ENCODE results near the gene FYTTD1. TPM values are rescaled to one million over a fixed set of nuclear protein-coding genes. Genes with fewer than 3 reads are reported as not detected.
A peak's percentile ranks its signal among the peaks of the same experiment; 100 is the strongest.

The FYTTD1 gene
- polyA plus RNA-seq, 6 donors from 2014 or later: 64.2 to 78.5 (median 68.8) TPM

- peaks cover 14 to 23% (median 21%) of the 10 kb centered on the region in 3 donors for H3K4me1 Mint-ChIP-seq
- H3K27ac Mint-ChIP-seq: peak overlapping the region in 3 of 6 donors; percentile 12 to 89 (median 83)
- ATAC-seq (ENCODE audit: low read depth in 2 of 2) (no peak), DNase-seq (no peak)
- no peaks in the 10 kb centered on the region for H3K36me3 Mint-ChIP-seq
- H3K4me3 Mint-ChIP-seq: peak overlapping the region in 2 of 8 donors; percentile 39 to 75
- H3K9me3 Mint-ChIP-seq: no peaks in the 10 kb centered on the region
- H3K27me3 Mint-ChIP-seq: no peaks in the 10 kb centered on the region
These were observed 2.9 kb upstream of the FYTTD1 start for GRCh38 chr3:197746801-197747237.

- Mint-ChIP-seq H3K27me3 (no peaks in the 10 kb centered on the region), H3K27ac (peak overlapping the region; percentile 83 to 100 (median 96)), H3K36me3 (no peaks in the 10 kb centered on the region), H3K4me1 (peaks cover 21 to 30% (median 30%) of the 10 kb centered on the region in 3 donors), H3K4me3 (peak overlapping the region; percentile 90 to 98 (median 96)), H3K9me3 (no peaks in the 10 kb centered on the region)
- no peak for DNase-seq
- ATAC-seq (ENCODE audit: low read depth in 2 of 2): no peak
These were observed 927 bp upstream of the FYTTD1 start for GRCh38 chr3:197748597-197749314.

- H3K27ac Mint-ChIP-seq: peak overlapping the region; percentile 83 to 100 (median 96)
- ATAC-seq (ENCODE audit: low read depth in 2 of 2) (peak; percentile 56 to 57), DNase-seq (no peak)
- no peaks in the 10 kb centered on the region for H3K9me3 Mint-ChIP-seq
- peaks cover 25 to 33% (median 30%) of the 10 kb centered on the region in 3 donors for H3K4me1 Mint-ChIP-seq
- no peaks in the 10 kb centered on the region for H3K36me3 Mint-ChIP-seq
- no peaks in the 10 kb centered on the region for H3K27me3 Mint-ChIP-seq
- H3K4me3 Mint-ChIP-seq: peak overlapping the region; percentile 90 to 98 (median 96)
These were observed 425 bp upstream of the FYTTD1 start for GRCh38 chr3:197749315-197749600.

GRCh38 chr3:197750396-197750831 is 731 bp downstream of the FYTTD1 start:
- DNase-seq: peak; percentile 52
- peak; percentile 43 to 48 for ATAC-seq (ENCODE audit: low read depth in 2 of 2)
- no peaks in the 10 kb centered on the region for H3K27me3 Mint-ChIP-seq
- peaks cover 29 to 37% (median 35%) of the 10 kb centered on the region in 3 donors for H3K4me1 Mint-ChIP-seq
- H3K4me3 Mint-ChIP-seq: peak overlapping the region; percentile 90 to 98 (median 97)
- H3K36me3 Mint-ChIP-seq: no peaks in the 10 kb centered on the region
- H3K9me3 Mint-ChIP-seq: no peaks in the 10 kb centered on the region
- peak overlapping the region; percentile 90 to 98 (median 96) for H3K27ac Mint-ChIP-seq

GRCh38 chr3:197750858-197751737 is 1.4 kb downstream of the FYTTD1 start:
- H3K4me3 Mint-ChIP-seq: peak overlapping the region; percentile 90 to 98 (median 97)
- H3K27ac Mint-ChIP-seq: peak overlapping the region; percentile 90 to 98 (median 96)
- no peaks in the 10 kb centered on the region for H3K9me3 Mint-ChIP-seq
- H3K4me1 Mint-ChIP-seq: peaks cover 35 to 37% (median 35%) of the 10 kb centered on the region in 3 donors
- ATAC-seq (ENCODE audit: low read depth in 2 of 2) (no peak), DNase-seq (peak; percentile 11)
- H3K36me3 Mint-ChIP-seq: no peaks in the 10 kb centered on the region
- H3K27me3 Mint-ChIP-seq: no peaks in the 10 kb centered on the region

GRCh38 chr3:197752107-197752506 is 2.4 kb downstream of the FYTTD1 start:
- Mint-ChIP-seq H3K9me3 (no peaks in the 10 kb centered on the region), H3K4me1 (peaks cover 34 to 38% (median 35%) of the 10 kb centered on the region in 3 donors), H3K36me3 (no peaks in the 10 kb centered on the region), H3K4me3 (peak overlapping the region; percentile 32 to 95 (median 76)), H3K27ac (peak overlapping the region in 3 of 6 donors; percentile 59 to 95 (median 80)), H3K27me3 (no peaks in the 10 kb centered on the region)
- ATAC-seq (ENCODE audit: low read depth in 2 of 2): no peak
- no peak for DNase-seq

- H3K27ac Mint-ChIP-seq: no peak overlapping the region
- ATAC-seq (ENCODE audit: low read depth in 2 of 2) (no peak), DNase-seq (no peak)
- no peaks in the 10 kb centered on the region for H3K27me3 Mint-ChIP-seq
- peaks cover 34 to 38% (median 35%) of the 10 kb centered on the region in 3 donors for H3K4me1 Mint-ChIP-seq
- no peaks in the 10 kb centered on the region for H3K36me3 Mint-ChIP-seq
- no peaks in the 10 kb centered on the region for H3K9me3 Mint-ChIP-seq
- H3K4me3 Mint-ChIP-seq: peak overlapping the region in 3 of 8 donors; percentile 12 to 77 (median 15)
These were observed 3.6 kb downstream of the FYTTD1 start for GRCh38 chr3:197753263-197753662.

GRCh38 chr3:197756704-197757103 is 7.0 kb downstream of the FYTTD1 start:
- ATAC-seq (ENCODE audit: low read depth in 2 of 2) (no peak), DNase-seq (no peak)
- H3K4me3 Mint-ChIP-seq: no peak overlapping the region
- peaks cover 15 to 23% (median 15%) of the 10 kb centered on the region in 3 donors for H3K4me1 Mint-ChIP-seq
- H3K9me3 Mint-ChIP-seq: no peaks in the 10 kb centered on the region
- no peak overlapping the region for H3K27ac Mint-ChIP-seq
- H3K27me3 Mint-ChIP-seq: no peaks in the 10 kb centered on the region
- H3K36me3 Mint-ChIP-seq: no peaks in the 10 kb centered on the region

GRCh38 chr3:197758512-197758911 is 8.8 kb downstream of the FYTTD1 start:
- no peak overlapping the region for H3K4me3 Mint-ChIP-seq
- peaks cover 6 to 16% (median 7%) of the 10 kb centered on the region in 3 donors for H3K4me1 Mint-ChIP-seq
- H3K9me3 Mint-ChIP-seq: no peaks in the 10 kb centered on the region
- no peaks in the 10 kb centered on the region for H3K36me3 Mint-ChIP-seq
- H3K27ac Mint-ChIP-seq: no peak overlapping the region
- ATAC-seq (ENCODE audit: low read depth in 2 of 2) (no peak), DNase-seq (no peak)
- H3K27me3 Mint-ChIP-seq: no peaks in the 10 kb centered on the region

- no peak overlapping the region for H3K27ac Mint-ChIP-seq
- no peak overlapping the region for H3K4me3 Mint-ChIP-seq
- no peak for DNase-seq
These were observed 12.1 kb downstream of the FYTTD1 start for GRCh38 chr3:197761784-197762183.

GRCh38 chr3:197775317-197775716 is 25.6 kb downstream of the FYTTD1 start:
- Mint-ChIP-seq H3K9me3 (peaks cover 0 to 4% (median 0%) of the 10 kb centered on the region in 7 donors), H3K4me3 (no peak overlapping the region), H3K36me3 (peaks cover 10 to 18% of the 10 kb centered on the region in 2 donors), H3K4me1 (peaks cover 0 to 9% (median 0%) of the 10 kb centered on the region in 3 donors), H3K27me3 (no peaks in the 10 kb centered on the region), H3K27ac (no peak overlapping the region)
- DNase-seq (no peak), ATAC-seq (ENCODE audit: low read depth in 2 of 2) (no peak)

More at GRCh38 chr3:197761784-197762183, 12.1 kb downstream of the FYTTD1 start:
- Mint-ChIP-seq H3K36me3 (peaks cover 0 to 8% of the 10 kb centered on the region in 2 donors), H3K27me3 (no peaks in the 10 kb centered on the region), H3K9me3 (no peaks in the 10 kb centered on the region), H3K4me1 (no peaks in the 10 kb centered on the region)
- no peak for ATAC-seq (ENCODE audit: low read depth in 2 of 2)

GRCh38 chr3:197782230-197782629 is 32.5 kb downstream of the FYTTD1 start:
- peak overlapping the region in 1 of 8 donors; percentile 55 for H3K4me3 Mint-ChIP-seq
- DNase-seq (peak; percentile 15), ATAC-seq (ENCODE audit: low read depth in 2 of 2) (peak; percentile 96 to 97)
- H3K9me3 Mint-ChIP-seq: no peaks in the 10 kb centered on the region
- H3K27me3 Mint-ChIP-seq: no peaks in the 10 kb centered on the region
- peak overlapping the region in 3 of 6 donors; percentile 61 to 90 (median 82) for H3K27ac Mint-ChIP-seq
- H3K4me1 Mint-ChIP-seq: peaks cover 8 to 26% (median 16%) of the 10 kb centered on the region in 3 donors
- peaks cover 0 to 6% of the 10 kb centered on the region in 2 donors for H3K36me3 Mint-ChIP-seq

- Mint-ChIP-seq H3K27ac (peak overlapping the region; percentile 11 to 84 (median 73)), H3K27me3 (no peaks in the 10 kb centered on the region), H3K4me1 (peaks cover 8 to 26% (median 20%) of the 10 kb centered on the region in 3 donors), H3K4me3 (peak overlapping the region in 3 of 8 donors; percentile 10 to 41 (median 40)), H3K36me3 (no peaks in the 10 kb centered on the region), H3K9me3 (no peaks in the 10 kb centered on the region)
- DNase-seq (no peak), ATAC-seq (ENCODE audit: low read depth in 2 of 2) (no peak)
These were observed 34.4 kb downstream of the FYTTD1 start for GRCh38 chr3:197784019-197784585.
